Neural progenitor cell (in vitro differentiated cells): ENCODE results near the gene PMEL.

ENCODE experiments used
- CTCF ChIP-seq: fragments of 200-600 bp; sonication (generic); IDR thresholded peaks from 2 replicates; pipeline ENCODE4 v1.5.1; 2017; ENCODE audit warnings: antibody characterized with exemption, mild to moderate bottlenecking
- EZH2 ChIP-seq: fragments of 200-600 bp; sonication (generic); IDR thresholded peaks from 2 replicates; pipeline ENCODE4 v1.6.1; 2017; ENCODE audit warnings: antibody characterized with exemption, mild to moderate bottlenecking, moderate library complexity
- EZH2phosphoT487 ChIP-seq: fragments of 200-600 bp; sonication (generic); IDR thresholded peaks from 2 replicates; pipeline ENCODE4 v1.6.1; 2017; ENCODE audit warnings: antibody characterized with exemption

DNA sequence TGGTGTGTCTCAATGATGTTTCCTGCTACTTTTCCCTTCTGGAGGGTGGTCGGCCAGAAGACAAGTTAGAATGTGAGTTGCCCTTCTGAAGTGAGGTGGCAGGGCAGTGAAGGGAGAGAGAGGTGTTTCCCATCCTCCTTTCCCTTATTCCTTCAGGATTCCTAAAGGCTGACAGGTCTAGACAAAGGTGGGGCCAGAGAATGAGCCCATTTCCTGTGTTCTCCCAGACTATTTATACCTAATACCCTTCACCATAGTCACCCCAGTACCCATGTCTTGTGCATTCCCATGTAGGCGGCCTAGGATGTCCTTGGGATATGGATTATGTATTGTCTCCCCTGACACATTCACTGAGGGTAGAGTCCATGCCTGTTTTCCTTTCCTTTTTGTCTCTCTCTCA lies 27.9 kb downstream of the PMEL start:
- no peak for TF ChIP-seq CTCF
- TF ChIP-seq EZH2, result no peak
- TF ChIP-seq EZH2phosphoT487, result no peak
